Stimulated activated CD8-positive, alpha-beta memory T cell treated with anti-CD3 and anti-CD28 coated beads, Interleukin-2, amount 100 ng/mL, for 1 hour (primary cell): ENCODE measurements around the gene CEP112.
"Not testable (repeated sequence)": the region's sequence is repeated elsewhere in the genome, so short reads cannot be mapped to it uniquely, and the experiment has no call there.

Experiments used
- DNase-seq, 2 donors: peaks; one replicate each; pipeline ENCODE4 v3.0.0-alpha.2; 2020; ENCODE audit warnings: low read depth in 2 of 2

The CEP112 gene

GRCh38 chr17:65688307-65688706 lies 503.6 kb downstream of the CEP112 start:
- no peak for DNase-seq

DNA sequence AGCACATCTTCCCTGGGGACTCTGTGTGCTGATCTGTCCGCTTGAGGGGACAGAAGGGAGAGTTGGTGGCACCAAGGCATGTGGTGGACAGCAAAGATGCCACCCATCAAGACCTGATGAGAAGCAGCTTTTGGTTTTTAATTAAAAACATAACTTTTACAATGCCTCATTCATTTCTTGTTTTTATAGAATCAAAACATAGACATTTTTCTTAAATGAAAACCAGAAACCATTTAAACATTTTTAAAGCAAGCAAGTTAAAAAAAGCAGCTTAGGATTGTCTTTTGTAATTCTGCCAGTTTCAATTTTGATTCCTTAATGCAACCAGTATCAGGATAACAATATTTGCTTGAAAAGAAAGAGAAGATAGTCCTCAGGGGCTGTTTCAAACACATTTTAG lies 506.8 kb downstream of the CEP112 start:
- no peak for DNase-seq

DNA sequence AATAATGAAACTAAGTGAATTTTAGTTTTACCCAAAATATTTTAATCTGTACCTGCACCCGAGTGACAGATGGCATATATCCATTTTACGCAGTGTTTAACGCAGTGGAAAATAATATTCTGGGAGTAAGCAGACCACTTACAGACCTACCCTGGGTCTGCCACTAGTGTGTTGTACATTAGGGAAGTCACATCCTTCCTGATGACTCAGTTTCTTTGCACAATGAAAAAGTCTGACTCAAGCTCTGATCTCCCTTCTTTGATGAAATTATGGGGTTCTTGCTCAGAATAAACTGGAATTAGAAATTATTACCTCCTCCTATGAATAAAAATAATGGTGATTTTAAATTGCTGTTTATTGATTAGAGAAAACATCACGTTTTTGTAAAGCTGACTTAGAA lies 507.3 kb downstream of the CEP112 start:
- no peak for DNase-seq

DNA sequence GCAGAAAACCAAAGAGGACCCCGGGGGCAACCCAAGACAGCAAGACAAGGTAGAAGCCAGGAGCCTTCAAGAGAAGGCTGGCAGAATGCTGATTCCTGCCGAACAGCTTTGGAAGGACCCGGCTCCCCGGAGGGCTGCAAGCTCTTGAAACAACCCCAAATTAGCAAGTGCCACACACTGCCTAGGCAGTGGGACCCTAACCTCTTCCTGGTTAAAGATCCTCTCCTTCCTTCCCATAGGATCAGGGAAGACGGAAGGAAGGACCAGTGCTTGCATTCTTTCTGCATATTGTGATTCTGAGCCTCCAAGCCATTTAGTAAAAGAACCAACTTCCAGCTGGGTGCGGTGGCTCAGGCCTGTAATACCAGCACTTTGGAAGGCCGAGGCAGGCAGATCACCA lies 508.5 kb downstream of the CEP112 start:
- DNase-seq: no peak

GRCh38 chr17:65681763-65682162 lies 510.2 kb downstream of the CEP112 start:
- not testable (repeated sequence) for DNase-seq

DNA sequence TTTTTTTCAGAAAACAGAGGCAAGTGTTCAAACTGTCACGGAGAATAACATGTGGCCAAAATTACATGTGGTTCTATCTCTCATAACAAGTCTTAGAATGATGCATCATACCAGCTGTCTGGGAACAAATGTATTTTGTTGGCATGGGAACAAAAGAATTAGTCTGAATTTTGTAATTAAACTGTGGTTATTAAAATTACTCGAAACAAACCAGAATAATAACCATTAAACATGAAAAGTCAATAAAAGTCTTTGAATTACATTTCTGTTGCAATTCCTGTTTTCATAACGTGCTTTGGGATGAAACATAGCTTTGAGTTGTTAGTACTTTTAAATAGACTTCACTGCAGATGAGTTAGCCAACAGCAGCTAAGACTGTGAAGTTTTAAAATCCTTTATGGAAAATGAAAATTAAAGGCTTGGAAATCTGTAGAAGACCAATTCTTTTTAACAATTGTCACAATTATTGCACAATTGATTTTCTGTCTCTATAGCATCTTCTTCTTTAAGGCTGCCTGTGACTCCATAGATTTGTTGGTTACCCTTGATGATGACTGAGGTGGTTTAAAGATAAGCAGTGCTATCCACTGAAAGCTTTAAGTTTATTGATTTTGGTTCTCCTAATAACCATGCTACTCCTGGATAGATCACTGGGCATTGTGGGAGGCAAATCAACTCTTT lies 512.6 kb downstream of the CEP112 start:
- no peak for DNase-seq

DNA sequence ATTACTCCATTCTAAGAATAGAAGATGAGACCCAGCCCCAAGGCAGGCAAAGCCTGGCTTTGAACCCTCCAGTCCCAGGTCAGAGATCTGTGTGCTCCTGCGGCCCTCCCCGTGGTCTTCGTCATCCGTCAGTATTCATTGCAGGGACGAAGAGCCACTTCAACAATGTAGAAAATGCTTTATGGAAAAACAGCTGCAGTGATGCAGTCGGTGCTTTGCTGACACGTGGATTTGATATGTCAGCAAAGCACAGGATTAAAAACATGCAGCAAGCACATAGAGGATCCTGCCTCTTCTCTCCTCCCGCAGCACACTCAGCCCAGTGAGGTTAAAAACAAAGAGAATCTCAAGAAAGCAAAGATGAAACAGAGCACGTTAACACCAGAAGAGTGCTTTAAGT lies 513.4 kb downstream of the CEP112 start:
- no peak for DNase-seq

- no peak for DNase-seq
These were observed 514.0 kb downstream of the CEP112 start for GRCh38 chr17:65677932-65678331.

- no peak for DNase-seq
These were observed 517.5 kb downstream of the CEP112 start for GRCh38 chr17:65674246-65675045.

DNA sequence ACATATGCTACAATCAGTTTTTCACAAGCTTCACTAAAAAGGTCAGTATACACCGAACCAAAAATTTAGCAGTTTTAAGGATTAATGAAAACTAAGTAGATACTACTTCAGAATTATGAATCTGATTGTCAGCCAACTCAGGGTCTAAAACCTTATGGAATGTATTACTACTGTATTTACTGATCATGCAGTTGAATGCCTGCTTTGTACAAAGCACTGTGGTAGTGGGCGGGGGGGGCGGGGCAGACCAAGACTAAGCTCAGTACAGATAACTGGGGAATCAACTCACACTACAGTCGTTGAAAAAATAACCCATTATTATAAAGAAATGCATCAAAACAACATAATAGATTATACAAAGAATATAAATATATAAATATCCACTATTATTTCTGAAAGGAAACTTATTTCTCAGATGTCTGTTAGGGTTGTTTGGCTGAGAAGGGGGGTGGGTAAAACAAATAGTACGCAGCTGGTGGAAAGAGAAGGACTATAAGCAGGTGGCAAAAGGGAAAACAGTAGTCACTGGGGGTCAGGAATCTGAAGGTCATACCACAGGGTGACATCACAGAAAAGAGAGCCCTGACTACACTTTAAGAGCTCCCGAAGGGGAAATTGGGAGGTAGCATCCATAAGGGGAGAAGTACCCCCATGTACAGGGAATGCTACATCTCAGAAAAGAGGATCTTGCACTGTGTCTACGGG lies 521.1 kb downstream of the CEP112 start:
- DNase-seq: no peak

DNA sequence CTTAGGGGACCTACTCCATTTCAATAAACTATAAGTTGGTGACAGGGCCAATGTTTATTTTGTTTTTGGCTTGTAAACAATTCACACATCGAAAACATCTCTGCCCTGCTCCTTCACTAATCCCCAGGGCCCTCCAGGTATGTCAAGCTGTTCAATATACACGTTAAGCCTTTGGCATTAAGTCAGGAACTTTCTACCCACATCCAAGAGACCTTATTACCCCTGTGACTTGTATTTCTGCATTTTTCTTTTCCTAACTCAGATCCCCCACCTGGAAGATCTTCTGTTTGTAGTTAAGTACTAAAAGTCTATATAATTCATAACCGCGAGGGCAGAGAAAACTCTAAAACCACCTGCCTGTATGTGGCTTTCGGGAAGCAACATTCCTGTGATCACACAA lies 523.7 kb downstream of the CEP112 start:
- no peak for DNase-seq

DNA sequence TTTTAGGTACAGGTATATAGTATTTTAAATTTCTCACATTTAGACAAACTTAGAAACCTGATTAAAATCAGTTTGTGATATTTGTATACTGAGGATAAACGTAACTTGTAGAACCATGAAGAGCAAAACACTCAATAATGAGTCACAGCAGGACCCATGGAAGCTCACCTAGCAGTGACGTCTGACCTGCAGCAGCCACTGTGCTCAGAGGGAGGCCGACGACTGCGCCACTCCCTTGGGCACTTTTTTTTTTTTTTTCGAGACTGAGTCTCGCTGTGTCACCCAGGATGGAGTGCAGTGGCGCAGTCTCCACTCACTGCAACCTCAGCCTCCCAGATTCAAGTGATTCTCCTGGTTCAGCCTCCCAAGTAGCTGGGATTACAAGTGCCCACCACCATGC lies 524.3 kb downstream of the CEP112 start:
- DNase-seq: no peak

GRCh38 chr17:65666876-65667321 lies 525.0 kb downstream of the CEP112 start:
- no peak for DNase-seq

- DNase-seq: no peak
These were observed 526.0 kb downstream of the CEP112 start for GRCh38 chr17:65665966-65666365.

GRCh38 chr17:65664696-65665095 lies 527.2 kb downstream of the CEP112 start:
- DNase-seq: no peak

DNA sequence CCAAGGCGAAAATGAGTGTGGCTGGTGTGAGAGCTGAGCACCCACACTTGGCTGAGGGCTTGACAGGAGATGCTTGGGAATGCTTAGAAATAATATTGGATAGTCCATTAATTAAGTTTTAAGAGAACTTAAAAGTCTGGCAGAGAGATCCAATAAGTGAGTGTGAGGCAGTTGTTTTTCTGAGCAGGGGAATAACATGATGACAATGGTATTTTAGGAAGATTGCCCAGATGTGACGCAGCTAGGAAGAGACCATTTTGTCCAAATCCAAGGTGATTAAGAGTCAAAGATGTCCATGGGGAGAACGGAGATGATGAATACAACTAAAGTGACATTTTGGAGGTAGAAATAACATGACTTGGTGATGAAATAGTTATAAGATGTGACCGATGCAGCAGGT lies 527.7 kb downstream of the CEP112 start:
- DNase-seq: no peak

DNA sequence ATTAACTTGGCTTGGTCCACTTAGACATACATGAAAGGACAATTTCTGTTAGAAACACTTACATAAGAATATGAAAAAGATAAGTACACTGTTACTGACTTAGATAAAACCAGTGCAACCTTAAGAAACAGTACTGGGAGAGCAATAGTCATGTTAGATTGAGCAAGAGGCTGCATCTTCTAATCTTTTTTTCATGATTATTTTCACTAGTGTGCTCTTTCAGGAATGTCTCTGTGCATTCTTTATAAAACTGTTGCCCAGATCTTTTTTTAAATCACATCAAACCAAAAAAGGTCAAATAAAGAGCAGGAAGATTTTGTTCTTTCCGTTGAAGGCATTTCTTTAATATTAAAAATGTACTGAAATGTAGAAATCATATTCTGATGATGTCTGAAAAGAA lies 529.7 kb downstream of the CEP112 start:
- no peak for DNase-seq

DNA sequence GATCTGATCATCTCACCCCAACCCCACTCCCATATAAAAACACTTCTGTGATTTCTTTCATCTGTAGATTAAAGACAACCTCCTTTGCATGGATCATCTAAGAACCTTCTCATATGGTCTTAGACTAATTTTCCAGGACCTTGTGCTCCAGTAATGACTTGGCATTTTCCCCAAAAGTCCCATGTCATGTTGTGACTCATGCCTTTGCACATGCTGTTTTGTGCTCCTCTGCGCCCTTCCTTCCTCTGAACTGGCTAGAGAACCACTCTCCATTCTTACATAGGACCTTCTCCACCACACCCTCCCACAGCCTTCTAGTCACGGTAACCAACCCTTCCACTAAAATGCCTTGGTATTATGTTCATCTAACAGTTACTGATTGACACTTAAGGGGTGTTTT lies 531.0 kb downstream of the CEP112 start:
- no peak for DNase-seq

DNA sequence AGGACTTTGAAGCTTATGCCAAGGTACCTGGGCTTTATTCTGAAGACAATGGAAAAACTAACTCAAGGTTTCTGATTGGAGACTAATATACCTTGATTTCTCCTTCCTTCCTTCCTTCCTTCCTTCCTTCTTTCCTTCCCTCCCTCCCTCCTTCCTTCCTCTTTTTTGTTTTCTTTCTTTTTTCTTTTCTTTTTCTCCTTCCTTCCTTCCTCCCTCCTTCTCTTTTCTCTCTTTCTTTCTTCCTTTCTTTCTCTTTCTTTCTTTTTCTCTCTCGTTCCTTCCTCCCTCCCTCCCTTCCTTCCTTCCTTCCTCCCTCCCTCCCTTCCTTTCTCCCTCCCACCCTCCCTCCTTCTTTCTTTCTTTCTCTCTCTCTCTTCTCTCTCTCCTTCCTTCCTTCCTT lies 531.9 kb downstream of the CEP112 start:
- DNase-seq: no peak

GRCh38 chr17:65659512-65659911 lies 532.4 kb downstream of the CEP112 start:
- no peak for DNase-seq

GRCh38 chr17:65657251-65657828 lies 534.6 kb downstream of the CEP112 start:
- no peak for DNase-seq
